ENCODE data around the gene VGF.

Gene VGF

DNA sequence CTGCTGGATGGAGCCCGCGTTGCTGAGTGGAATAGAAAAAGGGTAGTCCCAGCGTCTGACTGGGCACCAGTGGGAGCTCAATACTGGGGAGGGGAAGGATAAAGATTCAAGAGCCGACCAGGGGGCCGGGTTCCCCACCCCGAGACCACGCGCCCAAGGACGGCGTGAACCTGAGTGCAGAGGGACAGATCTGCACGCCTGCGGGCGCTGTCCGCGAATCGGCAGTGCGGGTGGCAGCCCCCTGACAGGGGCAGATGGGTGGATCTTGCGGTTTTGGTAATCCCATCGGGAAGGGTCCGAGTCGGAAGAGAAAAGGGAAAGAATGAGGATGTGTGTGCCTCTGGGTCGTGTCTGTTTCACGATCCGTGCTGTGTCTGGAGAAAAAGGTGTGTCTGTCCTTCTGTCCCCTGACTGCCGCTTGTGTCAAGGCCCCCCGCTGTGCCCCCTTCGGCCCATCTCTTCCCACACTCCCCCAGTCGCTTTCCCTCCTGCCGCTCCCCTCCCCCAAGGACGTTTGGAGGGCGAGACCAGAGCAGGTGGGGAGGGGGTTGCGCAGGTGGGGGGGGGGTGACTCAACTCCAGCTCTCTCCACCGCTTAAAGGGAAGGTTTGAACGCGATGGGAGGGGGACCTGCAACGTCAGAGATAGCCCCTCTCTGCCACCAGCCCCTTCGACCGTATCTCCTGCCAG lies 734 bp upstream of the VGF start:
- no peak for FAIRE-seq
- DNase-seq (ENCODE audit: insufficient read length, low spot score) = no peak
- TF ChIP-seq POLR2A (IDR thresholded peaks at IDR 0.05; ENCODE audit: low read depth, low read length) = no peak

- DNase-seq (ENCODE audit: insufficient read length, low spot score) = no peak
- TF ChIP-seq POLR2A (IDR thresholded peaks at IDR 0.05; ENCODE audit: low read depth, low read length) = no peak
- FAIRE-seq = no peak
Measured at GRCh38 chr7:101164071-101164840, 1.1 kb downstream of the VGF start.

DNA sequence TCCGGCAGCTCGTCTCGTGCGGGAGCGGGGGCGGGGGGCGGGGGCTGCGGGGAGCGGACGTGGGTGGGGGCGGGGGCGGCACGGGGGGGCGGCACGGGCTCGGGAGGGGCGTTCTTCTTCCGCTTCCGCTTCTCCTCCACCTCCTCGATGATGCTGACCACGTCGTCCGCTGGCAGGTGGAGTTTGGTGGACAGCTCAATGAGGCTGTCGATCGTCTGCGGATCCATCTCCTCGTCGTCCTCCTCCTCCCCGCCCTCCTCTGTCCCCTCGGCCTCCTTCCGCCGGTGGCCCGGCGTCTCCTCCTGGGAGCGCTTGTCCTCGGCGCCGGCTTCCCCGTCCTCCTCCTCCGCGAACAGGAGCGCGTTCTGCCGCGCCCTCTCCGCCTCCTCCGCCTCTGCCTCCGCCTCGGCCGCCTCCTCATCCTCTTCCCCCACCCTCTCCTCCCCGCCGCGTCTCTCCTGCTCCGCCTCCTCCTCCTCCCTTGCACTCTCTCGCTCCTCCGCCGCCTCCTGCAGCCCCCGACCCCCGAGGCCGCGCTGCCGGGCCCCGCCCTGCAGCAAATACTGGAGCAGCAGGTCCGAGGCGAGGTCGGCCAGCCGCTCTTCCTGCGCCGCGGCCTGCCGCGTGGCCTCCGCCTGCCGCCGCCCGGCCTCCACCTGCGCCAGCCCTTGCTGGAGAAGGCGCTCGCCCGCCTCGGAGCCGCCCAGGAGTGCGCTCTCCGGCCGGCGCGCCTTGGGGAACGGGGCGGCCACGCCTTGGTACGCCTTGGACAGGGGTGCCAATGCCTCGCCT lies 1.9 kb downstream of the VGF start:
- DNase-seq (ENCODE audit: insufficient read length, low spot score) (no peak), FAIRE-seq (no peak)
- 0 out of 2 replicates have a peak, but pooled peaks have one; percentile 27 for TF ChIP-seq POLR2A (IDR thresholded peaks at IDR 0.05; ENCODE audit: low read depth, low read length)

DNA sequence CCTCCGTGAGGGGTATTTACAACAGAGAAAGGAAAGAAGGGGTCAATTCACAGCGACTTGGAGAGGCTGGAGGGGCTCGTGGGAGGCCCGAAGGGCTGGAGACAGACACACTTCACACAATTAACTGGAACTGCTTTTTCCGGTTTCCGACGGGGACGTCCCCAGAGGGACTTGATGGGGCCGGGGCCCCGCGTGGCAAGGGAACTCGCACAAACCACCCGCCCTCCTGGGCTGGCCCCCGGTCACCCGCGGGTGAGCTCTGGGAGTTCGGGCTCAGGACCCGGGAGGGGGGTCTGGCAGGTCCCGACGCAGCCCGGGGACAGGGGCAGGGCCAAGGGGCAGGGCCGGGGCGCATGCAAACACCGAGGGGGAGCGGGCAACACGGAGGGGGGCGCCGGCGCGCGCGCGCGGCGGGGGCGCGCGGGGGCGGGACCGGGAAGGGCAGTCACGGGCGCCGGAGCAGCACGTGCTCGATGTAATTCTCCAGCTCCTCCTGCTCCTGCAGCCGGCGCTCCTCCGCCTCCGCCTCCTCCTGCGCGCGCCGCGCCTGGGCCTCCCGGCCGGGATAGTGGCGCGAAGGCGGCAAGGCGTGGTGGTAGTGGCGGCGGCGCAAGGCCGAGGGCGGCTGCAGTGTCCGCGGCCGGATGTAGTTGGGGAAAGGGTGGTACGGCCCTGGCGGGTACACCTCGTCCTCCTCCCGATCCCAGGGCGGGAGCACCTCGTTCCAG lies 2.7 kb downstream of the VGF start:
- peak; percentile 69 for DNase-seq (ENCODE audit: insufficient read length, low spot score)
- peak; percentile 22; the same call in 1 of the 2 replicates for TF ChIP-seq POLR2A (IDR thresholded peaks at IDR 0.05; ENCODE audit: low read depth, low read length)
- no peak for FAIRE-seq

- no peak for FAIRE-seq
- no peak for DNase-seq (ENCODE audit: insufficient read length, low spot score)
- no peak for TF ChIP-seq POLR2A (IDR thresholded peaks at IDR 0.05; ENCODE audit: low read depth, low read length)
Measured at GRCh38 chr7:101161692-101162471, 3.5 kb downstream of the VGF start.

- no peak for TF ChIP-seq POLR2A (IDR thresholded peaks at IDR 0.05; ENCODE audit: low read depth, low read length)
- no peak for FAIRE-seq
- DNase-seq (ENCODE audit: insufficient read length, low spot score) = no peak
Measured at GRCh38 chr7:101160910-101161309, 4.5 kb downstream of the VGF start.

GRCh38 chr7:101159696-101160674 lies 5.4 kb downstream of the VGF start:
- DNase-seq (ENCODE audit: insufficient read length, low spot score) (peak; percentile 89), FAIRE-seq (no peak)
- no peak for TF ChIP-seq POLR2A (IDR thresholded peaks at IDR 0.05; ENCODE audit: low read depth, low read length)

DNA sequence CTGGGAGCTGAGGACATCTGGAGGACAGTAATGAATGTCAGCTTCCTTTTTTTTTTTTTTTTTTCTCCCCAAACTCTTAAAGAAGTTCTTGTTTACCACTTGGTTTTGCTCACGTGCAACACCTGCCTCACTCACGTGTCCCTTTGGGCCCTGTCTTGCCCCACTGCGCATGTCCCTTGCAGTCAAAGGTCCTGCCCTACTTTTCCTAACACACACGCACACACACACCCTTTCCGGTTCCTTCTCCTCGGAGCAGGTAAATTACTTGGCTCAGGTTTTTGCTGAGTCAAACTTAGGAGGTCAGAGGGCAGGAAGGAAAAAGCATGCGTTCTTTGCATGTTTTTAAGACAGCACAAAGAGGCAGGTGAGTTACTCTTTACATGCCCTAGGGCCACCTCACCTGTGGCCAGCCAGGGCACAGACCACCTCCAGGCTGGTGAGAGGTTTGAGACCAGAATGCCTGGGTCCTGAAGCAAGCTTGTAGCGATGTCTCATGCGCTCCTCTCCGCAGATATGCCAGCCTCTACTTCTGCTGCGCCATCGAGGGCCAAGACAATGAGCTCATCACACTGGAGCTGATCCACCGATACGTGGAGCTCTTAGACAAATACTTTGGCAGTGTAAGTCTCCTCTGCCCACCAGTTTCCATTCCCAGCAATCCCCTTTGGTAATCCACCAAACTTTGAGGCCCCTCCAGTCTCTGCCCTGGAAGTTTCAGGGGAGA lies 8.3 kb downstream of the VGF start:
- TF ChIP-seq POLR2A (IDR thresholded peaks at IDR 0.05; ENCODE audit: low read depth, low read length) = no peak
- DNase-seq (ENCODE audit: insufficient read length, low spot score) (no peak), FAIRE-seq (no peak)

DNA sequence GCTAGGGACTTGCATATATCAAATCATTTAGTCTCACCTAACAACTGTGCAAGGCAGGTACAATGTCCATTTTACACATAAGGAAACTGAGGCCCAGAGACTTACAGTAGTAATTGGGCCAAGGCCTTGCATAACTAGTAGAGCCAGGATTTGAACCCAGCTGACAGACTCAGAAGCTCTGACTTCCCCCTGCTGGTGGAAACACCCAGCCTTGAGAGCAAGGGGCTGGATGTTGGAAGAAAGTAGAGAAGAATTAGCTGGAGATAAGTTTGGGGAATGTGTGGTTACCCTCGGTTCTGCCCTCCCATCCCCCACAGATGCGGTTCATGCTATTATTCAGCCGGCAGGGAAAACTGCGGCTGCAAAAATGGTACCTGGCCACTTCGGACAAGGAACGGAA lies 9.1 kb downstream of the VGF start:
- no peak for TF ChIP-seq POLR2A (IDR thresholded peaks at IDR 0.05; ENCODE audit: low read depth, low read length)
- no peak for FAIRE-seq
- DNase-seq (ENCODE audit: insufficient read length, low spot score) = no peak

- DNase-seq (ENCODE audit: insufficient read length, low spot score) (no peak), FAIRE-seq (no peak)
- TF ChIP-seq POLR2A (IDR thresholded peaks at IDR 0.05; ENCODE audit: low read depth, low read length) = no peak
Measured at GRCh38 chr7:101155303-101155702, 10.1 kb downstream of the VGF start.

GRCh38 chr7:101154693-101155102 lies 10.7 kb downstream of the VGF start:
- TF ChIP-seq POLR2A (IDR thresholded peaks at IDR 0.05; ENCODE audit: low read depth, low read length) = no peak
- FAIRE-seq = no peak

More at GRCh38 chr7:101154693-101155102, 10.7 kb downstream of the VGF start:
- no peak for DNase-seq (ENCODE audit: insufficient read length, low spot score)
